CD14-positive monocyte (primary cell): ENCODE data around the gene ASCC3. TPM values are rescaled to one million over a fixed set of nuclear protein-coding genes. Genes with fewer than 3 reads are reported as not detected.

Experiments
- DNase-seq, 3 donors: peaks; one replicate each; pipeline ENCODE4 v3.0.0-alpha.2; 2011 to 2022
- H2AFZ ChIP-seq: 2 replicates; pipeline ENCODE4 v1.6.0; 2012; ENCODE audit warnings: mild to moderate bottlenecking, low read depth, low read length, inconsistent platforms; ENCODE audit not compliant: insufficient read depth, poor library complexity, severe bottlenecking
- H3K27ac ChIP-seq, 2 donors: 1 replicate in 1 of 2; 2 replicates in 1 of 2; pipeline ENCODE4 v1.5.1; 2012 to 2013; ENCODE audit warnings: low read length in 2 of 2, control low read depth in 1 of 2, inconsistent platforms in 1 of 2, low read depth in 1 of 2, mild to moderate bottlenecking in 1 of 2
- H3K27me3 ChIP-seq, 2 donors: one replicate each; pipeline versions ENCODE4 v1.6.0 to v1.6.1; 2011 to 2013; ENCODE audit warnings: low read length in 2 of 2; ENCODE audit not compliant: control insufficient read depth in 2 of 2, insufficient read depth in 2 of 2
- H3K36me3 ChIP-seq, 2 donors: replicated peaks in 1 of 2; 1 replicate in 1 of 2; 2 replicates in 1 of 2; pipeline versions ENCODE4 v1.5.1 to v1.6.1; 2012 to 2013; ENCODE audit warnings: low read length in 2 of 2, control low read depth in 1 of 2, inconsistent platforms in 1 of 2, mild to moderate bottlenecking in 1 of 2; ENCODE audit not compliant: insufficient read depth in 2 of 2, control insufficient read depth in 1 of 2
- H3K4me1 ChIP-seq, 2 donors: 1 replicate in 1 of 2; 2 replicates in 1 of 2; pipeline versions ENCODE4 v1.5.1 to v1.6.1; 2012 to 2013; ENCODE audit warnings: low read length in 2 of 2, control low read depth in 1 of 2, inconsistent platforms in 1 of 2, mild to moderate bottlenecking in 1 of 2, moderate library complexity in 1 of 2; ENCODE audit not compliant: insufficient read depth in 2 of 2, control insufficient read depth in 1 of 2
- H3K4me2 ChIP-seq: replicated peaks from 2 replicates; pipeline ENCODE3; 2012; ENCODE audit warnings: low read length, moderate library complexity, mild to moderate bottlenecking; ENCODE audit not compliant: poor library complexity, severe bottlenecking; ENCODE audit errors: extremely low read depth
- H3K4me3 ChIP-seq, 3 experiments: fragments of 200-600 bp in 1 of 3; sonication (generic) in 1 of 3; replicated peaks in 1 of 3; 1 replicate in 2 of 3; 2 replicates in 1 of 3; pipeline ENCODE4 v1.5.1; 2011 to 2013; ENCODE audit warnings: low read length in 3 of 3, mild to moderate bottlenecking in 3 of 3, control low read depth in 2 of 3, low read depth in 2 of 3, inconsistent platforms in 1 of 3, moderate library complexity in 1 of 3
- H3K79me2 ChIP-seq: 2 replicates; pipeline ENCODE4 v1.6.0; 2012; ENCODE audit warnings: mild to moderate bottlenecking, control low read depth, inconsistent platforms, low read length, moderate library complexity; ENCODE audit not compliant: insufficient read depth
- H3K9ac ChIP-seq: 2 replicates; pipeline ENCODE4 v1.6.0; 2017; ENCODE audit warnings: low read length, mild to moderate bottlenecking; ENCODE audit not compliant: insufficient read depth, poor library complexity, severe bottlenecking
- H3K9me3 ChIP-seq, 2 donors: replicated peaks in 1 of 2; 1 replicate in 1 of 2; 2 replicates in 1 of 2; pipeline versions ENCODE4 v1.5.1 to v1.6.1; 2012 to 2013; ENCODE audit warnings: low read length in 2 of 2, control low read depth in 1 of 2; ENCODE audit not compliant: control insufficient read depth in 1 of 2, insufficient read depth in 1 of 2
- H4K20me1 ChIP-seq: 2 replicates; pipeline ENCODE4 v1.6.0; 2012; ENCODE audit warnings: mild to moderate bottlenecking, low read length, control low read depth, moderate library complexity; ENCODE audit not compliant: insufficient read depth
- H3K27ac Mint-ChIP-seq, 7 donors: one replicate each; pipeline ENCODE4 v1.8.0; 2020; ENCODE audit warnings: mild to moderate bottlenecking in 7 of 7, mixed read lengths in 7 of 7, moderate library complexity in 6 of 7, inconsistent platforms in 2 of 7
- H3K27me3 Mint-ChIP-seq, 3 donors: one replicate each; pipeline ENCODE4 v1.8.0; 2021 to 2022; ENCODE audit warnings: low read depth in 3 of 3, mild to moderate bottlenecking in 3 of 3, mixed read lengths in 3 of 3, moderate library complexity in 3 of 3, inconsistent platforms in 1 of 3
- H3K36me3 Mint-ChIP-seq, 2 donors: one replicate each; pipeline ENCODE4 v1.8.0; 2020; ENCODE audit warnings: mixed read lengths in 2 of 2, inconsistent platforms in 1 of 2, mild to moderate bottlenecking in 1 of 2
- H3K4me1 Mint-ChIP-seq: one replicate; pipeline ENCODE4 v1.8.0; 2020; ENCODE audit warnings: mild to moderate bottlenecking, mixed read lengths
- H3K4me3 Mint-ChIP-seq, 2 donors: one replicate each; pipeline ENCODE4 v1.8.0; 2020; ENCODE audit warnings: mild to moderate bottlenecking in 2 of 2, mixed read lengths in 2 of 2, moderate library complexity in 1 of 2
- H3K9me3 Mint-ChIP-seq, 7 donors: one replicate each; pipeline ENCODE4 v1.8.0; 2020 to 2022; ENCODE audit warnings: mixed read lengths in 7 of 7, mild to moderate bottlenecking in 6 of 7, moderate library complexity in 6 of 7, inconsistent platforms in 2 of 7
- WGBS: methylation state at CpG from one replicate; pipeline ENCODE4 v1.1.5; 2013; ENCODE audit warnings: missing lambda C conversion rate; ENCODE audit not compliant: insufficient coverage; 5-methylcytosine and 5-hydroxymethylcytosine counted together
- intact Hi-C, 2 donors: fragments of 100-400 bp; cut with micrococcal nuclease; formaldehyde crosslinking; loops; one replicate each; pipeline versions ENCODE4 v1.15.0 to v1.15.1; 2023
- polyA plus RNA-seq, 3 donors: library from polyadenylated mRNA; depleted of rRNA in 1 of 3; unstranded in 2 of 3; stranded (reverse) in 1 of 3; fragments of 300-500 nt in 2 of 3; fragments of >200 nt in 1 of 3; fragmentation: Illumina TruSeq in 2 of 3; gene quantifications; 1 replicate in 2 of 3; 2 replicates in 1 of 3; pipeline ENCODE4 v1.2.3, GENCODE V29; 2012 to 2021
- TF ChIP-seq, protein P1 (sequence below): fragments of 200-600 bp; IDR thresholded peaks from one replicate; pipeline ENCODE4 v1.8.0; 2022; ENCODE audit warnings: antibody characterized with exemption, mild to moderate bottlenecking

ASCC3 gene
- polyA plus RNA-seq, 3 donors, result 6.4 to 12.9 (median 10.6) TPM

DNA sequence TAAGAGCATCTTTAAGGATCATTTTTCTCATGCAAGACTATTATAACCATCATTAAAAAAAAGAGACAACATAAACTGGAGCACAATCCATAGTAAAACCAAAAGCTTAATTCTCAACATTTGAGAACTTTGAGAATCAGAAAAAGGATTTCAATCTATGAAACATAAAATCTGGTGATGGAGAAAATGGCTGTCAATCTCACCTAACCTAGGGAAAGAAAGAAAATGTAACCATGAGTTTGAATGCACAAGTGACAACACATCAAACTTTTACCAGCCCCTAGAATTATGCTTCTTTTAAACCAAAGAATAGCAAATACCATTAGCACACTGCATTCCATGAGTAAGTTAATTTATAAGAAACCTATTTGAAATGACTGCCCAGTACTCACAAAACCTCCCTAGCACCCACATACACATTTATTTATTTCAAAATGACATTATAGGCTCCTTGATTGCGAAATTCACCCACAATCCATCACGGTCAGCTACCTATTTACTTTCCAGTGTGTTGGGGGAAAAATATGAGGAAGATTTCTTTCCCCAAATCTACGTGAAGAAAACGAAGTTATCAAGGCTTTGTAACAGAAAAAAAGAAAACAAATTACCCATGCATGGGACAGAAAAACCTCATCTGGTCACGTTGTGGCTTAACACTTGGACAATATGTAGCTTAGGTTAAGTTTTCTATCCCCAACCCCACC lies 828 bp downstream of the ASCC3 start:
- peaks cover 3% of the 10 kb centered on the region for H4K20me1 ChIP-seq
- no peaks in the 10 kb centered on the region for H3K36me3 ChIP-seq
- H2AFZ ChIP-seq, result peak overlapping the region; percentile 95
- H3K36me3 Mint-ChIP-seq, result peaks cover 5 to 6% of the 10 kb centered on the region in 2 donors
- peaks cover 55% of the 10 kb centered on the region for H3K79me2 ChIP-seq
- no peaks in the 10 kb centered on the region for H3K27me3 ChIP-seq
- peak overlapping the region; percentile 98 to 100 (median 98) for H3K27ac Mint-ChIP-seq
- H3K9me3 ChIP-seq, result no peaks in the 10 kb centered on the region
- H3K9ac ChIP-seq, result peak overlapping the region; percentile 87
- no CpG with 5 or more reads among the region's 5 CpGs for WGBS
- DNase-seq, result peak; percentile 4 to 22 (median 8)
- peaks cover 16 to 19% of the 10 kb centered on the region in 2 donors for H3K4me1 ChIP-seq
- TF ChIP-seq, protein P1, sequence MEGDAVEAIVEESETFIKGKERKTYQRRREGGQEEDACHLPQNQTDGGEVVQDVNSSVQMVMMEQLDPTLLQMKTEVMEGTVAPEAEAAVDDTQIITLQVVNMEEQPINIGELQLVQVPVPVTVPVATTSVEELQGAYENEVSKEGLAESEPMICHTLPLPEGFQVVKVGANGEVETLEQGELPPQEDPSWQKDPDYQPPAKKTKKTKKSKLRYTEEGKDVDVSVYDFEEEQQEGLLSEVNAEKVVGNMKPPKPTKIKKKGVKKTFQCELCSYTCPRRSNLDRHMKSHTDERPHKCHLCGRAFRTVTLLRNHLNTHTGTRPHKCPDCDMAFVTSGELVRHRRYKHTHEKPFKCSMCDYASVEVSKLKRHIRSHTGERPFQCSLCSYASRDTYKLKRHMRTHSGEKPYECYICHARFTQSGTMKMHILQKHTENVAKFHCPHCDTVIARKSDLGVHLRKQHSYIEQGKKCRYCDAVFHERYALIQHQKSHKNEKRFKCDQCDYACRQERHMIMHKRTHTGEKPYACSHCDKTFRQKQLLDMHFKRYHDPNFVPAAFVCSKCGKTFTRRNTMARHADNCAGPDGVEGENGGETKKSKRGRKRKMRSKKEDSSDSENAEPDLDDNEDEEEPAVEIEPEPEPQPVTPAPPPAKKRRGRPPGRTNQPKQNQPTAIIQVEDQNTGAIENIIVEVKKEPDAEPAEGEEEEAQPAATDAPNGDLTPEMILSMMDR, result no peak
- H3K4me3 ChIP-seq, result peak overlapping the region; percentile 86 to 94 (median 87)
- peak overlapping the region; percentile 99 to 100 for H3K4me3 Mint-ChIP-seq
- peak overlapping the region; percentile 90 to 96 for H3K27ac ChIP-seq
- peaks cover 30% of the 10 kb centered on the region for H3K4me1 Mint-ChIP-seq
- H3K9me3 Mint-ChIP-seq, result peaks cover 0 to 2% (median 0%) of the 10 kb centered on the region in 7 donors
- H3K4me2 ChIP-seq, result peak overlapping the region; percentile 96
- intact Hi-C loops, result no loop called here
- peaks cover 0 to 1% (median 0%) of the 10 kb centered on the region in 3 donors for H3K27me3 Mint-ChIP-seq

DNA sequence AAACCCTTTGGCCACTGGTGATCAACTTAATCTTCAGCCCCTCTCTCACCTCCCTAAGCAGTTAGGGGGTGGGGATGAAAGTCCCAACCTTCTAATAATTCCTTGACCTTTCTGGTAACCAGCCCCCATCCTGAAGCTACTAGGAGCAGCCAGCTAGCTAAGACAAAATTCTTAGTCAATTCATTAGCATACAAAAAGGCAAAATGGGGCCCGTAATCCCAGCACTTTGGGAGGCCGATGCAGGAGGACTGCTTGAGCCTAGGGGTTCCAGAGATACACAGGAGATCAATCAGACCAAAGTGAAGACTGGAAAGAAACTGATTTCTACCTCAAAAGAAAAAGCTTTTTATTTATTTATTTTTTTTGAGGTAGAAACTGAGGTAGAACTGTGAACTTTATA lies 1.8 kb downstream of the ASCC3 start:
- intact Hi-C loops, result no loop called here
- no peak overlapping the region for H3K4me3 ChIP-seq
- H3K27ac ChIP-seq, result no peak overlapping the region
- no peak overlapping the region for H3K9ac ChIP-seq
- Mint-ChIP-seq H3K4me1 (peaks cover 33% of the 10 kb centered on the region), H3K9me3 (peaks cover 0 to 2% (median 0%) of the 10 kb centered on the region in 7 donors), H3K27ac (peak overlapping the region in 3 of 7 donors; percentile 27 to 98 (median 44)), H3K27me3 (no peaks in the 10 kb centered on the region), H3K36me3 (peaks cover 5 to 6% of the 10 kb centered on the region in 2 donors), H3K4me3 (no peak overlapping the region)
- peaks cover 16 to 19% of the 10 kb centered on the region in 2 donors for H3K4me1 ChIP-seq
- H3K27me3 ChIP-seq, result no peaks in the 10 kb centered on the region
- no peak overlapping the region for H3K4me2 ChIP-seq
- no peak for DNase-seq
- H3K9me3 ChIP-seq, result no peaks in the 10 kb centered on the region
- no CpG with 5 or more reads among the region's 2 CpGs for WGBS
- H3K36me3 ChIP-seq, result no peaks in the 10 kb centered on the region
- peaks cover 61% of the 10 kb centered on the region for H3K79me2 ChIP-seq
- H4K20me1 ChIP-seq, result peaks cover 5% of the 10 kb centered on the region
- no peak overlapping the region for H2AFZ ChIP-seq
- TF ChIP-seq, protein P1, result no peak
